Measurements from ENCODE around the gene CEACAM5.
A peak's percentile ranks its signal among the peaks of the same experiment; 100 is the strongest.

The CEACAM5 gene

DNA sequence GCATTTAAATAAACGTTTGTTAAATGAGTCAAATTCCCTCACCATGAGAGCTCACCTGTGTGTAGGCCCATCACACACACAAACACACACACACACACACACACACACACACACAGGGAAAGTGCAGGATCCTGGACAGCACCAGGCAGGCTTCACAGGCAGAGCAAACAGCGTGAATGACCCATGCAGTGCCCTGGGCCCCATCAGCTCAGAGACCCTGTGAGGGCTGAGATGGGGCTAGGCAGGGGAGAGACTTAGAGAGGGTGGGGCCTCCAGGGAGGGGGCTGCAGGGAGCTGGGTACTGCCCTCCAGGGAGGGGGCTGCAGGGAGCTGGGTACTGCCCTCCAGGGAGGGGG, 8.5 kb upstream of the CEACAM5 start:
- H3K27ac ChIP-seq, result no peak overlapping the region
- H3K4me3 ChIP-seq, result no peak overlapping the region
- no peak for DNase-seq (ENCODE audit: low spot score)
- TF ChIP-seq CTCF (IDR thresholded peaks at IDR 0.05), result no peak

GRCh38 chr19:41700381-41701195, 7.8 kb upstream of the CEACAM5 start:
- peak; percentile 33 for DNase-seq (ENCODE audit: low spot score)
- Histone ChIP-seq H3K4me3 (no peak overlapping the region), H3K27ac (no peak overlapping the region)
- TF ChIP-seq CTCF (IDR thresholded peaks at IDR 0.05), result no peak

DNA sequence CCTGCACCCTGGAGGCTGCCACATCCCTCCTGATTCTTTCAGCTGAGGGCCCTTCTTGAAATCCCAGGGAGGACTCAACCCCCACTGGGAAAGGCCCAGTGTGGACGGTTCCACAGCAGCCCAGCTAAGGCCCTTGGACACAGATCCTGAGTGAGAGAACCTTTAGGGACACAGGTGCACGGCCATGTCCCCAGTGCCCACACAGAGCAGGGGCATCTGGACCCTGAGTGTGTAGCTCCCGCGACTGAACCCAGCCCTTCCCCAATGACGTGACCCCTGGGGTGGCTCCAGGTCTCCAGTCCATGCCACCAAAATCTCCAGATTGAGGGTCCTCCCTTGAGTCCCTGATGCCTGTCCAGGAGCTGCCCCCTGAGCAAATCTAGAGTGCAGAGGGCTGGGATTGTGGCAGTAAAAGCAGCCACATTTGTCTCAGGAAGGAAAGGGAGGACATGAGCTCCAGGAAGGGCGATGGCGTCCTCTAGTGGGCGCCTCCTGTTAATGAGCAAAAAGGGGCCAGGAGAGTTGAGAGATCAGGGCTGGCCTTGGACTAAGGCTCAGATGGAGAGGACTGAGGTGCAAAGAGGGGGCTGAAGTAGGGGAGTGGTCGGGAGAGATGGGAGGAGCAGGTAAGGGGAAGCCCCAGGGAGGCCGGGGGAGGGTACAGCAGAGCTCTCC, 6.9 kb upstream of the CEACAM5 start:
- Histone ChIP-seq H3K27ac (no peak overlapping the region), H3K4me3 (no peak overlapping the region)
- TF ChIP-seq CTCF (IDR thresholded peaks at IDR 0.05), result no peak
- peak; percentile 28 for DNase-seq (ENCODE audit: low spot score)

DNA sequence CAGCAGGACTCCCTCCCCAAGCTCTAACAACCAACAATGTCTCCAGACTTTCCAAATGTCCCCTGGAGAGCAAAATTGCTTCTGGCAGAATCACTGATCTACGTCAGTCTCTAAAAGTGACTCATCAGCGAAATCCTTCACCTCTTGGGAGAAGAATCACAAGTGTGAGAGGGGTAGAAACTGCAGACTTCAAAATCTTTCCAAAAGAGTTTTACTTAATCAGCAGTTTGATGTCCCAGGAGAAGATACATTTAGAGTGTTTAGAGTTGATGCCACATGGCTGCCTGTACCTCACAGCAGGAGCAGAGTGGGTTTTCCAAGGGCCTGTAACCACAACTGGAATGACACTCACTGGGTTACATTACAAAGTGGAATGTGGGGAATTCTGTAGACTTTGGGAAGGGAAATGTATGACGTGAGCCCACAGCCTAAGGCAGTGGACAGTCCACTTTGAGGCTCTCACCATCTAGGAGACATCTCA, 6.2 kb upstream of the CEACAM5 start:
- TF ChIP-seq CTCF (IDR thresholded peaks at IDR 0.05), result no peak
- Histone ChIP-seq H3K4me3 (no peak overlapping the region), H3K27ac (no peak overlapping the region)
- DNase-seq (ENCODE audit: low spot score), result no peak

DNA sequence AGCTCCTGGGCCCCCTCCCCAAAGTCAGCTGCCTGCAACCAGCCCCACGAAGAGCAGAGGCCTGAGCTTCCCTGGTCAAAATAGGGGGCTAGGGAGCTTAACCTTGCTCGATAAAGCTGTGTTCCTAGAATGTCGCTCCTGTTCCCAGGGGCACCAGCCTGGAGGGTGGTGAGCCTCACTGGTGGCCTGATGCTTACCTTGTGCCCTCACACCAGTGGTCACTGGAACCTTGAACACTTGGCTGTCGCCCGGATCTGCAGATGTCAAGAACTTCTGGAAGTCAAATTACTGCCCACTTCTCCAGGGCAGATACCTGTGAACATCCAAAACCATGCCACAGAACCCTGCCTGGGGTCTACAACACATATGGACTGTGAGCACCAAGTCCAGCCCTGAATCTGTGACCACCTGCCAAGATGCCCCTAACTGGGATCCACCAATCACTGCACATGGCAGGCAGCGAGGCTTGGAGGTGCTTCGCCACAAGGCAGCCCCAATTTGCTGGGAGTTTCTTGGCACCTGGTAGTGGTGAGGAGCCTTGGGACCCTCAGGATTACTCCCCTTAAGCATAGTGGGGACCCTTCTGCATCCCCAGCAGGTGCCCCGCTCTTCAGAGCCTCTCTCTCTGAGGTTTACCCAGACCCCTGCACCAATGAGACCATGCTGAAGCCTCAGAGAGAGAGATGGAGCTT, 4.7 kb upstream of the CEACAM5 start:
- peak; percentile 53 for DNase-seq (ENCODE audit: low spot score)
- Histone ChIP-seq H3K27ac (no peak overlapping the region), H3K4me3 (no peak overlapping the region)
- TF ChIP-seq CTCF (IDR thresholded peaks at IDR 0.05), result no peak

DNA sequence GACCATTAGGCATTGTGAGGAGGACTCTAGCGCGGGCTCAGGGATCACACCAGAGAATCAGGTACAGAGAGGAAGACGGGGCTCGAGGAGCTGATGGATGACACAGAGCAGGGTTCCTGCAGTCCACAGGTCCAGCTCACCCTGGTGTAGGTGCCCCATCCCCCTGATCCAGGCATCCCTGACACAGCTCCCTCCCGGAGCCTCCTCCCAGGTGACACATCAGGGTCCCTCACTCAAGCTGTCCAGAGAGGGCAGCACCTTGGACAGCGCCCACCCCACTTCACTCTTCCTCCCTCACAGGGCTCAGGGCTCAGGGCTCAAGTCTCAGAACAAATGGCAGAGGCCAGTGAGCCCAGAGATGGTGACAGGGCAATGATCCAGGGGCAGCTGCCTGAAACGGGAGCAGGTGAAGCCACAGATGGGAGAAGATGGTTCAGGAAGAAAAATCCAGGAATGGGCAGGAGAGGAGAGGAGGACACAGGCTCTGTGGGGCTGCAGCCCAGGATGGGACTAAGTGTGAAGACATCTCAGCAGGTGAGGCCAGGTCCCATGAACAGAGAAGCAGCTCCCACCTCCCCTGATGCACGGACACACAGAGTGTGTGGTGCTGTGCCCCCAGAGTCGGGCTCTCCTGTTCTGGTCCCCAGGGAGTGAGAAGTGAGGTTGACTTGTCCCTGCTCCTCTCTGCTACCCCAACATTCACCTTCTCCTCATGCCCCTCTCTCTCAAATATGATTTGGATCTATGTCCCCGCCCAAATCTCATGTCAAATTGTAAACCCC, 2.8 kb upstream of the CEACAM5 start:
- no peak for TF ChIP-seq CTCF (IDR thresholded peaks at IDR 0.05)

More for the DNA sequence above, 2.8 kb upstream of the CEACAM5 start:
- Histone ChIP-seq H3K4me3 (no peak overlapping the region), H3K27ac (no peak overlapping the region)
- peak; percentile 26 for DNase-seq (ENCODE audit: low spot score)

Measured in coronary artery (tissue), 2 donors.